GM12875 (cell line): Measurements from ENCODE around the gene POPDC3.
"Not testable (repeated sequence)": the region's sequence is repeated elsewhere in the genome, so short reads cannot be mapped to it uniquely, and the experiment has no call there.

ENCODE experiments used
- H3K4me3 ChIP-seq: one replicate; pipeline ENCODE4 v1.5.1; 2011; ENCODE audit warnings: low read depth, low read length, control low read depth
- TF ChIP-seq, protein P1 (sequence below): IDR thresholded peaks from 2 replicates; pipeline ENCODE4 v1.5.1; 2011; ENCODE audit warnings: low read depth, mild to moderate bottlenecking, control low read depth, inconsistent platforms, low read length, moderate library complexity, borderline replicate concordance; ENCODE audit not compliant: insufficient read depth

Gene POPDC3, protein sequence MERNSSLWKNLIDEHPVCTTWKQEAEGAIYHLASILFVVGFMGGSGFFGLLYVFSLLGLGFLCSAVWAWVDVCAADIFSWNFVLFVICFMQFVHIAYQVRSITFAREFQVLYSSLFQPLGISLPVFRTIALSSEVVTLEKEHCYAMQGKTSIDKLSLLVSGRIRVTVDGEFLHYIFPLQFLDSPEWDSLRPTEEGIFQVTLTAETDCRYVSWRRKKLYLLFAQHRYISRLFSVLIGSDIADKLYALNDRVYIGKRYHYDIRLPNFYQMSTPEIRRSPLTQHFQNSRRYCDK

DNA sequence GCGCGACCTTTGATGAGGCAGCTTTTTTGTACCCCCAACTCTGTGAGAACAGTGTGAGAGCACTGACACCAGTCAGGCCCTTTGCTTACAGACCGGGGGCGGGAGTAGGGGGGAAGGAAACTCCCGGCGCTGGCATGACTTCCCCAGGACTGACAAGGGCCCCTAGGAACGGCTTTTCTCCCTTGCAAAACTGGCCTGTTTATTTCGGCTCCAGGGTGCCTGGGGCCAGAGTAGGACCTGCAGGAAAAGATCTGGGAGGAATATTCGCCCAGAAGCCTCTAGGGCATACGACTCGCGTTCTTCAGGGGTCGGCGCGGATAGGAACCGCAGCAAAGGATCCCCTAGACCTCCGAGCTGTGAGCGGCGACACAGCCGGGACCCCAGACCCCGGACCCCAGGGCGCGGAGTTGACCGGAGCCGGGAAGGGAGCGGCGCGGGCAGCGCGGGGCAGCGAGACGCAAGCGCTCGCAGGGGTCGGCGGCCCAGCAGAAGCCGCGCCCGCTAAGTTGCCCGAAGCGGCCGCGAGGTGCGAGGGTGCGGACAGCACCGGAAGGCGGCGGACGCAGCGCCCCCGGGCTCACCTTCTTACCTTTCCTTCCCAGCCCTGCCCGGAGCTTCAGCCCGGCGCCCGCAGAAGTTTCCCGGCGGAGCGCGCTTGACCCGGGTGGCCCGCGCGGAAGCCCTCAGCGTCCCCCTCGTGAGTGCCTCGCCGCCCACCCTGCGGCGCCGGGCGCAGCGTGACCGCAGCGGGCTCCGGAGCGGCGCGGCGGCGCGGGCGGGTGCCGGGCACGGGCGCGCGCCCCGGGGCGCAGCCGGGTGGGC, at the start of gene POPDC3:
Gene POPDC3 (minus strand): TSS at position 771 of the 822 bp plus-strand sequence. CDS start 18,105 bp downstream, outside the sequence.
- peak within 1 kb of the TSS; percentile 21 for H3K4me3 ChIP-seq

DNA sequence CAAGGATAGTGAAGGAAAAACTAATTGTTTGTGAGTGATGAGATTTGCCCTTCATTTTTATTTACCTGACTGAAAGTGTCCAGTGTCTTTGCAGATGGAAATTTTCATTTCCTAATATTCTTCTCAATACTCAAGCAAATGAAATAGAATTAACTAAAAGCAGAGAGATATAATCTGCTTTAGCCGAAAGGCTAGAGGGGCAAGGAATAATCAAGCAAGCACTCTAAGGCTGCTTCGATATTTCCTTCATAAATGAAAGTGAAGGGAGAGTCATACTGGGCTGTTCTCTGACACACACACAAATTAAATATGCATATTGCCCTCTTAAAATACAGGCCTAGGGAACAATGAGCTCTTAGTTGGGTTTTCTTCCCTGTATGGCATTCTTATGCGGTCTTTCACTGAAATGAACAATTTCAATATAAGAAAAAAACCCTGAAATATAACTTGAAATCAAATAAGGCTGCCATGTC, 47.5 kb upstream of the POPDC3 start:
- H3K4me3 ChIP-seq = no peak overlapping the region

More for the DNA sequence above, at the start of gene POPDC3:
- TF ChIP-seq, protein P1, sequence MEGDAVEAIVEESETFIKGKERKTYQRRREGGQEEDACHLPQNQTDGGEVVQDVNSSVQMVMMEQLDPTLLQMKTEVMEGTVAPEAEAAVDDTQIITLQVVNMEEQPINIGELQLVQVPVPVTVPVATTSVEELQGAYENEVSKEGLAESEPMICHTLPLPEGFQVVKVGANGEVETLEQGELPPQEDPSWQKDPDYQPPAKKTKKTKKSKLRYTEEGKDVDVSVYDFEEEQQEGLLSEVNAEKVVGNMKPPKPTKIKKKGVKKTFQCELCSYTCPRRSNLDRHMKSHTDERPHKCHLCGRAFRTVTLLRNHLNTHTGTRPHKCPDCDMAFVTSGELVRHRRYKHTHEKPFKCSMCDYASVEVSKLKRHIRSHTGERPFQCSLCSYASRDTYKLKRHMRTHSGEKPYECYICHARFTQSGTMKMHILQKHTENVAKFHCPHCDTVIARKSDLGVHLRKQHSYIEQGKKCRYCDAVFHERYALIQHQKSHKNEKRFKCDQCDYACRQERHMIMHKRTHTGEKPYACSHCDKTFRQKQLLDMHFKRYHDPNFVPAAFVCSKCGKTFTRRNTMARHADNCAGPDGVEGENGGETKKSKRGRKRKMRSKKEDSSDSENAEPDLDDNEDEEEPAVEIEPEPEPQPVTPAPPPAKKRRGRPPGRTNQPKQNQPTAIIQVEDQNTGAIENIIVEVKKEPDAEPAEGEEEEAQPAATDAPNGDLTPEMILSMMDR = no peak

DNA sequence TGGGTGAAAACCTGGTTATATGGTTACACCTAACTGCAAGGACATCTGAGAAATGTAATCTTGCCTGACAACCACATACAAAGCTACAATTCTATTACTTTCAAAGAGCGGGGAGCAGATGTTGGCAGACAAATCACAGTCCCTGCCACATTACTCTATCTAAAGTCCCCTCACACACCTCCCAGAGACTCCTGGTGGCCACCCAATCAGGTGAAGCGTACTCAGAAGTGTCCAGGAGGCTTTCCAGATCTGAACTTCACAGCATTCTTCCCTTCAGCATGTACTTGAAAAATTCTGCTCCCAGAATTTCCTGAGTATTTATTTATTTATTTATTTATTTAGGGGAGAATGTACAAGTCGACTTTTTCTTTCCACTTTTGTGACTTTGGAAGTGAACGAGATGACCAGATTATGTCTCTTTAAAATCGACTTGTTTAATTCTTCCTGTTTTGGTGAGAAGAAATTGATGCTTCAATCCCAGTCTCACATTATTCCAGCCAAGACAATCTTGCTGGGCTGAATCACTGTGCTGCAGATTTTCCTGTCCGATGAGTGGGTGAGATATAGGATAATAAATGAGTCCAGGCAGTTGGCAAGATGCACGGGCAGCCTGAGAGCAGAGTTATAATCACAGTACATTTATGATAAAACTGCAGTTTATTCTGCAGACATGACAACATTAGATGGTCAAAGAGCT, 46.9 kb upstream of the POPDC3 start:
- TF ChIP-seq, protein P1 = no peak
- no peak overlapping the region for H3K4me3 ChIP-seq

More for the DNA sequence above, 47.5 kb upstream of the POPDC3 start:
- TF ChIP-seq, protein P1 = no peak

DNA sequence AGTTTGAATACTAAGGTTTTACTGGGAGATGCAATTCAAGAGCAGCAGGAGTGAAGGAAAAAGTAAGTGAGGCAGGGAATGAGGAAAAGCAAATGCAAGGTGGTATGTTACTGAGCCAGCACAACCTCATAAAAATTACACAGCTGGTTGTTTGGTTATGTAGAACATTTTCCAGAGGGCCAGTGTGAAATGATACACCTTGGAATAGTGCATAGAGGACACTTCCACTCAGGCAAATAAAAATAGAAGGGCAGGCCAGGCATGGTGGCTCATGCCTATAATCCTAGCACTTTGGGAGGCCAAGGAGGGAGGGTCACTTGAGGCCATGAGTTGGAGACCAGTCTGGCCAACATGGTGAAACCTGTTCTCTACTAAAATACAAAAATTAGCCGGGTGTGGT, 43.4 kb upstream of the POPDC3 start:
- H3K4me3 ChIP-seq = no peak overlapping the region
- TF ChIP-seq, protein P1 = no peak

DNA sequence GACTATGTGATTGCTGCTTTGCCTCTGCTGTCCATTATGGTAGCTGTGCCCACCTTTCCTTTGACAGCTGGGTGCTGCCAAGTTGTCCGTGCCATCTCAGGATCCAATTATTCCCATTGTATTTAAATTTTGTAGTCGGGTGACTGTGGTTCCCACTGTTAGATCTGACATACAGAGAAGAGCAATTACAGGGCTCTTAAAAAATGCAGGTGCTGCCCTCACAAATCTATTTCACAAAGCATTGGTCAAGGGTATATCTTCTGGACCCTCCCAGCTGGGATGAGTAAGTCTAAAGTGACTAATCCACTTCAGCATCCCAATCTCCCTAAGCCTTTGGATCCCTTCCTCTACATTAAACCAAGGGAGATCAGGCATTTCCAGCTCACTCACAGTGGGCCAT, 41.4 kb upstream of the POPDC3 start:
- not testable (repeated sequence) for H3K4me3 ChIP-seq

DNA sequence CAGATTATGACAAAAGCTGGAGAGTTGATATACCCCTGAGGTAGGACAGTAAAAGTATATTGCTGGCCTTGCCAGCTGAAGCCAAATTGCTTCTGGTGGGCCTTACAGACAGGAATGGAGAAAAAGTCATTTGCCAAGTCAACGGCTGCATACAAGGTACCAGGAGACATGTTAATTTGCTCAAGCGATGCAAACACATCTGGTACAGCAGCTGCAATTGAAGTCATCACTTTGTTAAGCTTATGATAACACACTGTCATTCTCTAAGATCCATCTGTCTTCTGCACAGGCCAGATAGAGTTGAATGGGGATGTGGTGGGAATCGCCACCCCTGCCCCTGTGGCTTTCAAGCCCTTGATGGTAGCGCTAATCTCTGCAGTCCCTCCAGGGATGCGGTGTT, 40.4 kb upstream of the POPDC3 start:
- no peak overlapping the region for H3K4me3 ChIP-seq
- TF ChIP-seq, protein P1 = no peak

DNA sequence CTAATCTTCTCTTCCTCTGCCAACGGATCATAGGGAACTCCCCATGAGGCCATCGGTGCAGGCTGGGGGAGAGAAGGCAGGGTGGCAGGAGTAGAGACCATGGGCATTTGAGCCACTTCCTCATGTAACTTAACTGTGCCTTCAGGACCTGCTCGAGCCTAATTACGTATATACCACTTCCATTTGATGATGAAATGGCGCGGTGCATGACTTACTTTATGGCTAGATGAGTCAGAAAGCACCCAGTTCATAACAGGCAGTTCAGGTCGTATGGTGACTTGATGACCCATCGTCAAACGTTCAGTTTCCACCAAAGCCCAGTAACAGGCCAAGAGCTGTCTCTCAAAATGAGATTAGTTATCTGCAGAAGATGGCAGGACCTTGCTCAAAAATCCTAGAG, 39.4 kb upstream of the POPDC3 start:
- H3K4me3 ChIP-seq = not testable (repeated sequence)
